ENCODE results near the gene SLC22A1. TPM values are rescaled to one million over a fixed set of nuclear protein-coding genes. Genes with fewer than 3 reads are reported as not detected.
"Not testable (repeated sequence)": the region's sequence is repeated elsewhere in the genome, so short reads cannot be mapped to it uniquely, and the experiment has no call there.

Gene SLC22A1
- total and polyA plus RNA-seq, 2 of the 13 experiments (the other 11 are each of a cell fraction or from before 2014, with no cell fraction given): 0.80 to 0.87 TPM

GRCh38 chr6:160124605-160125004, 3.0 kb downstream of the SLC22A1 start (continued):
- TF ChIP-seq, protein P1, sequence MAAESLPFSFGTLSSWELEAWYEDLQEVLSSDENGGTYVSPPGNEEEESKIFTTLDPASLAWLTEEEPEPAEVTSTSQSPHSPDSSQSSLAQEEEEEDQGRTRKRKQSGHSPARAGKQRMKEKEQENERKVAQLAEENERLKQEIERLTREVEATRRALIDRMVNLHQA (CRISPR knock-in tag; IDR thresholded peaks at IDR 0.05): no peak
- TF ChIP-seq ZNF598 (CRISPR knock-in tag; IDR thresholded peaks at IDR 0.05; ENCODE audit: borderline replicate concordance): peak; percentile 62; the same call in 1 of the 2 replicates
- no peak for TF ChIP-seq ZMYM3 (CRISPR knock-in tag; IDR thresholded peaks at IDR 0.05)
- TF ChIP-seq KLF13 (CRISPR knock-in tag; IDR thresholded peaks at IDR 0.05): 0 out of 2 replicates have a peak, but pooled peaks have one; percentile 36
- TF ChIP-seq, protein P2, sequence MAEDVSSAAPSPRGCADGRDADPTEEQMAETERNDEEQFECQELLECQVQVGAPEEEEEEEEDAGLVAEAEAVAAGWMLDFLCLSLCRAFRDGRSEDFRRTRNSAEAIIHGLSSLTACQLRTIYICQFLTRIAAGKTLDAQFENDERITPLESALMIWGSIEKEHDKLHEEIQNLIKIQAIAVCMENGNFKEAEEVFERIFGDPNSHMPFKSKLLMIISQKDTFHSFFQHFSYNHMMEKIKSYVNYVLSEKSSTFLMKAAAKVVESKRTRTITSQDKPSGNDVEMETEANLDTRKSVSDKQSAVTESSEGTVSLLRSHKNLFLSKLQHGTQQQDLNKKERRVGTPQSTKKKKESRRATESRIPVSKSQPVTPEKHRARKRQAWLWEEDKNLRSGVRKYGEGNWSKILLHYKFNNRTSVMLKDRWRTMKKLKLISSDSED (CRISPR knock-in tag; IDR thresholded peaks at IDR 0.05): no peak

- in situ Hi-C loops (cut with HindIII; ENCODE audit: extremely low pct_ligation_motif_present, low pct_unique_long_range_greater_than_20kb); TF ChIP-seq EP300 (CRISPR knock-in tag; IDR thresholded peaks at IDR 0.05; ENCODE audit: borderline replicate concordance): not testable (repeated sequence)
- peak; percentile 51 for TF ChIP-seq ASH2L (IDR thresholded peaks at IDR 0.05; ENCODE audit: insufficient read length, low read depth, low read length)
- TF ChIP-seq ZBTB7B (CRISPR knock-in tag; IDR thresholded peaks at IDR 0.05): 0 out of 2 replicates have a peak, but pooled peaks have one; percentile 24
- peak; percentile 65 for TF ChIP-seq CEBPG (CRISPR knock-in tag; IDR thresholded peaks at IDR 0.05)
- peak; percentile 86 for TF ChIP-seq POGZ (CRISPR knock-in tag; IDR thresholded peaks at IDR 0.05)
- 0 out of 2 replicates have a peak, but pooled peaks have one; percentile 5 for TF ChIP-seq HHEX (CRISPR knock-in tag; IDR thresholded peaks at IDR 0.05)
- peak; percentile 61; the same call in 1 of the 2 replicates for TF ChIP-seq IRF2 (CRISPR knock-in tag; IDR thresholded peaks at IDR 0.05)
- peak; percentile 69 for TF ChIP-seq RARA (CRISPR knock-in tag; IDR thresholded peaks at IDR 0.05)
- peak; percentile 85 for TF ChIP-seq TBX2 (CRISPR knock-in tag; IDR thresholded peaks at IDR 0.05; ENCODE audit: borderline replicate concordance)
- 0 out of 2 replicates have a peak, but pooled peaks have one; percentile 59 for TF ChIP-seq NCOR1 (IDR thresholded peaks at IDR 0.05; ENCODE audit: borderline replicate concordance, low read length)
- peak in 1 of 2 experiments; percentile 61; a peak in 2 of 4 replicates for TF ChIP-seq EP300 (IDR thresholded peaks at IDR 0.05; ENCODE audit: low read depth in 2 of 2, low read length in 2 of 2)
- peak; percentile 59 for TF ChIP-seq TEAD3 (CRISPR knock-in tag; optimal IDR thresholded peaks at IDR 0.05; ENCODE audit: borderline replicate concordance)
- TF ChIP-seq HNF4G (IDR thresholded peaks at IDR 0.05; ENCODE audit: borderline replicate concordance, low read depth, low read length): peak; percentile 66; the same call in 1 of the 2 replicates
- peak; percentile 50; the same call in 1 of the 2 replicates for TF ChIP-seq HNF4G (CRISPR knock-in tag; IDR thresholded peaks at IDR 0.05; ENCODE audit: borderline replicate concordance, low read depth)
- 0 out of 4 replicates have a peak, but pooled peaks of 1 of the 2 experiments have one; percentile 27 for TF ChIP-seq NR2F1 (CRISPR knock-in tag; IDR thresholded peaks at IDR 0.05)
- peak; percentile 72 for TF ChIP-seq BCL6 (CRISPR knock-in tag; IDR thresholded peaks at IDR 0.05)
Observed at GRCh38 chr6:160125105-160125504, 3.5 kb downstream of the SLC22A1 start.

More at GRCh38 chr6:160125105-160125504, 3.5 kb downstream of the SLC22A1 start:
- peaks cover 71% of the 10 kb centered on the region for H3K4me1 ChIP-seq (ENCODE audit: insufficient read depth, low read length)
- BruUV-seq (replicated peaks); H3K79me2 ChIP-seq (ENCODE audit: insufficient read depth, low read length); H3K36me3 ChIP-seq (replicated peaks in 1 of 2; ENCODE audit: control insufficient read depth in 1 of 2, insufficient read depth in 2 of 2, low read length in 2 of 2); H2AFZ ChIP-seq (ENCODE audit: low read length); H3K9me3 ChIP-seq (ENCODE audit: low read length); H4K20me1 ChIP-seq (ENCODE audit: insufficient read depth, low read length); H3K27me3 ChIP-seq (ENCODE audit: control insufficient read depth in 1 of 2, insufficient read depth in 2 of 2, low read length in 2 of 2); H3K9ac ChIP-seq (ENCODE audit: insufficient read depth, low read depth, low read length); CTCF ChIA-PET (ENCODE audit: low intra/inter-chr PET ratio, low total read pairs); H3K4me3 ChIP-seq (replicated peaks in 1 of 3; ENCODE audit: insufficient read depth in 1 of 3, low read depth in 2 of 3, low read length in 3 of 3); intact Hi-C loops (cut with micrococcal nuclease; ENCODE audit: unreplicated experiment): not testable (repeated sequence)
- POLR2A ChIA-PET: interaction anchor here (0.6 to 0.8 kb wide), 3 partner anchors 10 to 269 kb away, joined by 3 to 4 read pairs (median 4); no protein-coding TSS in a partner anchor
- ATAC-seq: peak; percentile 82
- peak; percentile 70 for DNase-seq (ENCODE audit: low spot score)
- H3K27ac ChIP-seq (ENCODE audit: extremely low read length, insufficient read depth, low read length): peak overlapping the region; percentile 68
- peak overlapping the region; percentile 20 for H3K4me2 ChIP-seq (ENCODE audit: low read depth, low read length)
- 7% methylated on average over 5 of the region's 5 CpGs for WGBS (ENCODE audit: low lambda C conversion rate)
- FAIRE-seq: peak; percentile 76

Measured in HepG2 (cell line).